Activated naive CD4-positive, alpha-beta T cell treated with anti-CD3 and anti-CD28 coated beads, Interleukin-2, amount 50 U/mL, for 24 hours (primary cell): ENCODE measurements around the gene PAN3.
"Not testable (repeated sequence)": the region's sequence is repeated elsewhere in the genome, so short reads cannot be mapped to it uniquely, and the experiment has no call there.

Experiments
- H3K27ac Mint-ChIP-seq: one replicate; pipeline ENCODE4 v1.8.0; 2021; ENCODE audit warnings: mild to moderate bottlenecking, mixed read lengths
- H3K27me3 Mint-ChIP-seq: one replicate; pipeline ENCODE4 v1.8.0; 2021; ENCODE audit warnings: mixed read lengths
- H3K36me3 Mint-ChIP-seq: one replicate; pipeline ENCODE4 v1.8.0; 2021; ENCODE audit warnings: mixed read lengths
- H3K4me1 Mint-ChIP-seq: one replicate; pipeline ENCODE4 v1.8.0; 2021; ENCODE audit warnings: mixed read lengths
- H3K4me3 Mint-ChIP-seq: one replicate; pipeline ENCODE4 v1.8.0; 2021; ENCODE audit warnings: mild to moderate bottlenecking, mixed read lengths
- H3K9me3 Mint-ChIP-seq: one replicate; pipeline ENCODE4 v1.8.0; 2021; ENCODE audit warnings: mixed read lengths

The PAN3 gene, protein sequence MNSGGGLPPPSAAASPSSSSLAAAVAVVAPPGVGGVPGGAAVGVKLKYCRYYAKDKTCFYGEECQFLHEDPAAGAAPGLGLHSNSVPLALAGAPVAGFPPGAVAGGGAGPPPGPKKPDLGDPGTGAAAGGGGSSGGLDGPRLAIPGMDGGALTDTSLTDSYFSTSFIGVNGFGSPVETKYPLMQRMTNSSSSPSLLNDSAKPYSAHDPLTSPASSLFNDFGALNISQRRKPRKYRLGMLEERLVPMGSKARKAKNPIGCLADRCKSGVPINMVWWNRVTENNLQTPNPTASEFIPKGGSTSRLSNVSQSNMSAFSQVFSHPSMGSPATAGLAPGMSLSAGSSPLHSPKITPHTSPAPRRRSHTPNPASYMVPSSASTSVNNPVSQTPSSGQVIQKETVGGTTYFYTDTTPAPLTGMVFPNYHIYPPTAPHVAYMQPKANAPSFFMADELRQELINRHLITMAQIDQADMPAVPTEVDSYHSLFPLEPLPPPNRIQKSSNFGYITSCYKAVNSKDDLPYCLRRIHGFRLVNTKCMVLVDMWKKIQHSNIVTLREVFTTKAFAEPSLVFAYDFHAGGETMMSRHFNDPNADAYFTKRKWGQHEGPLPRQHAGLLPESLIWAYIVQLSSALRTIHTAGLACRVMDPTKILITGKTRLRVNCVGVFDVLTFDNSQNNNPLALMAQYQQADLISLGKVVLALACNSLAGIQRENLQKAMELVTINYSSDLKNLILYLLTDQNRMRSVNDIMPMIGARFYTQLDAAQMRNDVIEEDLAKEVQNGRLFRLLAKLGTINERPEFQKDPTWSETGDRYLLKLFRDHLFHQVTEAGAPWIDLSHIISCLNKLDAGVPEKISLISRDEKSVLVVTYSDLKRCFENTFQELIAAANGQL

DNA sequence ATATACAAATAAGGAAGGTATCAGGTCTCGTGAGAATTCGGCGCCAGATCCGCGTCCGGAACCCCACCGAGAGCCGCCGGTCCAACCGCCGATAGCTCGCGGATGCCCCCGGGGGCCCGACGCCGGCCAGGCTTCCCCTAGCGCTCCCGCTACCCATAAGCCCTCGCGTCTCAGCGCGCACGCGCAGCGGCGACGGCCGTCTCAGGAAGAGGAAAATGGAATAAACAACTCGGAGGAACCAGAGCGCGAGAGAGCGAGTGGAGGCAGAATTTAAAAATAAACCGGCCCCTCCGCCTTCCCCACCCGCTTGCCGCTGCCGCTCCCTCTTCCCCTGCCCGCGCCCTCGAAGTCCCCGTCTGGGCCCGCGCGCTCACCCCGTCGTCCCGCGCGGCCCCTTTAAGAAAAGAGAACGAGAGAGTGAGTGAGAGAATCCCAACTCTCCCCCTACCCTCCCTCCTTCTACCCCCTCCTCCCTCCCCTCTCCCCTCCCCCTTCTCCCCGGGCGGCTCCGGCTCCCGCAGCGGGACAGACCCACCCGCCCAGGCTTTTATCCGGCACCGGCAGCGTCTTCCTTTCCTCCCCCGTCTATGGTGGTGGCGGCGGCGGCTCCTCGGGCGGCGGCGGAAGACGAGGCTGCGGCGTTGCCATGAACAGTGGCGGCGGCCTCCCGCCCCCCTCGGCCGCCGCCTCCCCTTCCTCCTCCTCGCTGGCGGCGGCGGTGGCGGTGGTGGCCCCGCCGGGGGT lies at the start of gene PAN3:
Gene PAN3, plus strand, starts transcription at position 534 of the 744 bp plus-strand sequence. Its CDS starts 113 bp downstream, at position 647.
- no peaks in the 10 kb centered on the region for H3K9me3 Mint-ChIP-seq
- H3K4me3 Mint-ChIP-seq, result peak within 1 kb of the TSS; percentile 99
- H3K27ac Mint-ChIP-seq, result peak within 1 kb of the TSS; percentile 98
- no peaks in the 10 kb centered on the region for H3K27me3 Mint-ChIP-seq
- H3K4me1 Mint-ChIP-seq, result peaks cover 50% of the 10 kb centered on the region
- H3K36me3 Mint-ChIP-seq, result no peaks in the 10 kb centered on the region

DNA sequence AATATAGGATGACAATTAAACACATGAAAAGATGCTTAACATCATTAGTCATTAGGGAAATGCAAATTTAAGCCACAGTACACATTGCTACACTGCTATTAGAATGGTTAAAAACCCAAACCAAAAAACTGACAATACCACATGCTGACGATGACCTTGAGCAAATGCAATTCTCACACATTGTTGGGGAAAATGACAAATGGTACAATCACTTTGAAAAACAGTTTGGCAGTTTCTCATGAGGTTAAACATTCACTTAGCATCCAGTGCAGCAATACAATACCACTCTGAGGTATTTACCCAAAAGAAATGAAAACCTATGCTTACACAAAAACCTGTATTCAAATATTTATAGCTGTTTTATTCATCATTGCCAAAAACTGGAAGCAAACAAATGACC lies 49.3 kb upstream of the PAN3 start:
- H3K4me3 Mint-ChIP-seq, result no peak overlapping the region

DNA sequence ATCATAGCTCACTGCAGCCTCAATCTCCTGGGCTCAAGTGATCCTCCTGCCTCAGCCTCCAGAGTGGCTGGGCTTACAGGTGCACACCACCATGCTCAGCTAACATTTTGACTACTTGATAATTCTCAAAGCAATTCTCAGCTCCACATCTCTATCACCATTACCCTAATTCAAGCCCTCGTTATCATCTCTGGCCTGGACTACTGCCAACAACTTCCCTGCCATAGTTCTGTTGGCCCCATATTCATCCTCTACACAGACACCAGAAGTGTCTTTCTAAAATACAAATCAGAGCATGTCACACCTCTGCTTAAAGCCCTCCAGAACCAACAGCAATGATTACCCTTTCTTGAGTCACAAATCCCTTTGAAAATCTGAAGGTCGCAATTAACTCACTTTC lies 45.9 kb upstream of the PAN3 start:
- no peaks in the 10 kb centered on the region for H3K36me3 Mint-ChIP-seq
- no peaks in the 10 kb centered on the region for H3K4me1 Mint-ChIP-seq
- H3K4me3 Mint-ChIP-seq, result no peak overlapping the region
- peaks cover 16% of the 10 kb centered on the region for H3K27me3 Mint-ChIP-seq
- H3K9me3 Mint-ChIP-seq, result no peaks in the 10 kb centered on the region
- no peak overlapping the region for H3K27ac Mint-ChIP-seq

More for the DNA sequence above, 49.3 kb upstream of the PAN3 start:
- no peaks in the 10 kb centered on the region for H3K36me3 Mint-ChIP-seq
- no peaks in the 10 kb centered on the region for H3K9me3 Mint-ChIP-seq
- no peaks in the 10 kb centered on the region for H3K4me1 Mint-ChIP-seq
- no peak overlapping the region for H3K27ac Mint-ChIP-seq
- H3K27me3 Mint-ChIP-seq, result peaks cover 9% of the 10 kb centered on the region

DNA sequence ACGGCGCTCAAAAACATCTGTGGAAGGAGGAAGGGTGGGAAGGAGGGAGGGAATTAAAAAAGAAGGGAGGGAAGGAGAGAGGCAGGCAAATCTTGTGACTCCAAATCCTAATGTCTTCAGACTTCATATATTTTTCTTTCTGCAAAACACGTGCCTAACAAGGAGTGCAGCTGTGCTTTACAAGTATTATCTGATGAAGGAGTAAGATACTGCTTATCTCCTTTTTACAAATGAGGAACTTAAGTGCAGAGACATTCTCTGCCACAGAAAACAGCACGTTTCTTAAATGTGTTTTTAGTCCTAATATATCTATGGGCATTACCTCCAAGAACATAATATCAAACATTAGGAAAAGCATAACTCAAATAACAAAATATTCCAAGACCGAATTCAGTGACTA lies 44.5 kb upstream of the PAN3 start:
- H3K9me3 Mint-ChIP-seq, result no peaks in the 10 kb centered on the region
- no peak overlapping the region for H3K4me3 Mint-ChIP-seq
- peaks cover 20% of the 10 kb centered on the region for H3K27me3 Mint-ChIP-seq
- H3K36me3 Mint-ChIP-seq, result no peaks in the 10 kb centered on the region
- H3K27ac Mint-ChIP-seq, result no peak overlapping the region
- H3K4me1 Mint-ChIP-seq, result peaks cover 3% of the 10 kb centered on the region

DNA sequence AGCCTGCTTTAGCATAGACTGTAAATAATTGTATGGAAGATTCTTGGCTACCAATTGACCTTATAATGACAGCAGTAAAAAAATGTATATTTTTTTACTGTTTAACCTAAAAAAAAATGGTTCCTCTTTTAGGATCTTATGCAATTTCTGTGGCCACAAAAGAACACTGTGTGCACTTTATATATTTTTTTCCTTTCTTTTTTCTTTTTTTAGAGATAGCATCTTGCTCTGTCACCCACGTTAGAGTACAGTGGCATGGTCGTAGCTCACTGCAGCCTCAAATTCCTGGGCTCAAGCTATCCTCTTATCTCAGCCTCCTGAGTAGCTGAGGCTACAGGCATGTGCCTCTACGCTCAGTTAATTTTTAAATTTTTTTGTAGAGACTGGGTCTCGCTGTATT lies 44.0 kb upstream of the PAN3 start:
- Mint-ChIP-seq H3K27me3 (peaks cover 21% of the 10 kb centered on the region), H3K9me3 (no peaks in the 10 kb centered on the region)

DNA sequence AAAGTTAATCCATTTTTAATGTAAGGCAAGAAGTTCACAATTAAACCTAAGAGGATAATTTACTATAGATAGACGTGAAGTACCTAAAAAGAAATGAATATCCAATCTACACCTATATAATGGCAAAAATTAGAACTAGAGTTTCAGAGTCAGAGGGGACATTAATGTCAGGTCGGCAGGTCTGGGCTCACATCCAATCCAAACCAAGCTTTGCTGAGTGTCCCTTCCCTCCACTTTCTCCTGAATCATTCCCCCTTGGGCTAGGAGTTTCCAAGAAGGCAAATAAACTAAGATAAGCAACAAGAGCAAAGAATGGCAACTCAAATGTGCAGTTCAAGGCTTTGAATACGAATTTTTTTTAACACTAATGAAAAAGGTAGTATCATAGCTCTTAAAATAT lies 40.8 kb upstream of the PAN3 start:
- Mint-ChIP-seq H3K4me1 (peaks cover 14% of the 10 kb centered on the region), H3K27me3 (peaks cover 35% of the 10 kb centered on the region), H3K36me3 (no peaks in the 10 kb centered on the region), H3K4me3 (no peak overlapping the region), H3K27ac (no peak overlapping the region), H3K9me3 (no peaks in the 10 kb centered on the region)

More for the DNA sequence above, 44.0 kb upstream of the PAN3 start:
- H3K4me3 Mint-ChIP-seq, result no peak overlapping the region
- peaks cover 4% of the 10 kb centered on the region for H3K4me1 Mint-ChIP-seq
- H3K27ac Mint-ChIP-seq, result no peak overlapping the region
- H3K36me3 Mint-ChIP-seq, result no peaks in the 10 kb centered on the region

DNA sequence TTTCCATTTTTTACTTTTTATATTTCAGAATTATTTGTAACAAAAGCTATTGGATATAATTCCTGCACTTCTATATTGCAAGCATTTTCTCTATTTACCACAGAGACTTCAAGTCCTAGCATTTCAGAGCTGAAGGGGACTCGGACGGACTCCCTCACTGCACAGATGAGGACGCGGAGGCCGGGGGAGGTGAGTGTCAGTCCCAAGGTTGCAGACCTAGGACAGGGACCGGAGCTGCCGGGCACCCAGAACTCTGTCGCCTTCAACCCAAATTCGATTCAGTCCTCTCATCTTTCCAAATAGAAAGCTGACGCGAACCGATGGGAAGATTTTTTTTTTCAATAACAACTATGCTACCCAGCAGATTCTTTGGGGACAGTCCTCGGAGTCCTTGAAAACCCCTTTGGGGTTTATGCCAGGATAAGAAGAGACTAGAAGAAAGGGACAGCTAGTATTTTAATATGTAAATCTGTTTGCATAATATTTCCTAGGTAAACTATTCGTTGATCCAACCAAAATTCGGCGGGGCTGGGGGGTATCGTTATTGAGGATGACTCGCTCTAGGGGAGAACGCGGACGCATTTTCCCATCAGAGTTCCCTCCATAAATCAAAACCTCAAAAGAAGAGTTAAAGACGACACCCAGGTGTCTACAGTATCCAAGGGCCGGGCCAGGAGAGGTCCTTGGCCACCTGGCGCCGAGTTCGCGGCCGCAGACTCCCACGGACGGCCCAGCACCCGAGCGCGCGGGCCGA lies 38.8 kb upstream of the PAN3 start:
- Mint-ChIP-seq H3K4me1 (peaks cover 14% of the 10 kb centered on the region), H3K36me3 (no peaks in the 10 kb centered on the region), H3K9me3 (no peaks in the 10 kb centered on the region), H3K27me3 (peaks cover 42% of the 10 kb centered on the region), H3K27ac (no peak overlapping the region), H3K4me3 (peak overlapping the region; percentile 83)

DNA sequence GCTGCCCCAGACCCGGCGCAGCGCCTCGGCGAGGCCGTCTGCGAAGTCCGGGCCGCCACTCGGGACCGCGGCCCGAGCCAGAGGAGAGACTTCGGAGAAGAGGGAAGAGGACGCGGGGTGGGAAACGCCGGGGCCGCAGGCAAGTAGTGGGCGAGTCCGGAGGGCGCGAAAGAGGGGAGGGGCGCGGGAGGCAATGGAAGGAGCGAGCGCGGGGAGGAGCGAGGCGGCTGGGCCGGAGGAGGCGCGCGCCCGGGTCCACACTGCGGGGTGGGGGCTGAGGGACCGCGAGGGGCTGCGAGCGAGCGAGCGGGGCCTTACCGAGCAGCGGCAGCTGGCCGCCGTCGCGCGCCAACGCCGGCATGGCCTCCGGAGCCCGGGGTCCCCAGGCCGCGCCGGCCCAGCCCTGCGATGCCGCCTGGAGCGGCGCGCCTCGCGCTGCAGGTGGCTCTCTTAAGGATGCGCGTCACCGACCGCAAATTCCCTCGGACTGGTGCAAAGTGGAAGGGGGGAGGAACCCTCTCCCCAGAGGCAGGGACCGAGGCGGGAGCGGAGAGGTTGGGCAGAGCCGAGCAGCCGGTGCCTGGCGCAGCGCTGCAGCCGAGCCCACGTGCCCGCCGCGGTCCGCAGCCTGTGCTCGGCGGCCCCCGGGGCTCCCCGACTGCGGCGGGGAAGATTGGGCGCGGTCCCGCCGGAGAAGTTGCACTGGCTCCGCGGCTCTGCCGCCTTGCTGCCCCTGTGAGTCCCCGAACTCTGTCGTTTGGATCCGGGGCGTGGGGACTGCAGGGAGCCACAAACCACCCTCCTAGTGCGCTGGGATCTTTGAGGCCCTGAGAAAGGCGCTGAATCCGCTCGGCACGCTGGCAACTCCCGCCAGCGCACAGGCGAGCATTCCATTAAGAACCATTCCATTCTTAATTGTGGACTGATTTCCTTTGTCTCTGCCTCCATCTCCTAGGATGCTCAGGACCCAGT lies 37.9 kb upstream of the PAN3 start, which contains the start of gene FLT3:
Gene FLT3, minus strand, starts transcription at position 427 of the 972 bp plus-strand sequence. Its CDS starts 66 bp downstream, at position 361.
- Mint-ChIP-seq H3K4me3 (peak within 1 kb of the TSS; percentile 83), H3K36me3 (no peaks in the 10 kb centered on the region), H3K9me3 (no peaks in the 10 kb centered on the region), H3K4me1 (peaks cover 14% of the 10 kb centered on the region), H3K27me3 (peaks cover 41% of the 10 kb centered on the region), H3K27ac (no peak within 1 kb of the TSS)

DNA sequence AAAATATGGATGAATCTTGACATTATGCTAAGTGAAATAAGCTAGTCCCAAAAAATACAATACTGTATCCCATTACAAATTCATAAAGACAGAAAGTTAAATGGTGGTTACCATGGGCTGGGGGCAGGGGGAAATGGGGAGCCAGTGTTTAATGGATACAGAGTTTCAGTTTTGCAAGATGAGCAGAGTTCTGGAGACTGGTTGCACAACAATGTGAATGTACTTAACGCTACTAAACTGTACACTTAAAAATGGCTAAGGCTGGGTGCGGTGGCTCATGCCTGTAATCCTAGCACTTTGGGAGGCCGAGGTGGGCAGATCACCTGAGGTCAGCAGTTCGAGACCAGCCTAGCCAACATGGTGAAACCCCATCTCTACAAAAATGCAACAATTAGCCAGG lies 36.5 kb upstream of the PAN3 start:
- not testable (repeated sequence) for H3K4me3 Mint-ChIP-seq, H3K9me3 Mint-ChIP-seq, H3K27ac Mint-ChIP-seq, H3K36me3 Mint-ChIP-seq
- Mint-ChIP-seq H3K27me3 (peaks cover 38% of the 10 kb centered on the region), H3K4me1 (peaks cover 14% of the 10 kb centered on the region)

DNA sequence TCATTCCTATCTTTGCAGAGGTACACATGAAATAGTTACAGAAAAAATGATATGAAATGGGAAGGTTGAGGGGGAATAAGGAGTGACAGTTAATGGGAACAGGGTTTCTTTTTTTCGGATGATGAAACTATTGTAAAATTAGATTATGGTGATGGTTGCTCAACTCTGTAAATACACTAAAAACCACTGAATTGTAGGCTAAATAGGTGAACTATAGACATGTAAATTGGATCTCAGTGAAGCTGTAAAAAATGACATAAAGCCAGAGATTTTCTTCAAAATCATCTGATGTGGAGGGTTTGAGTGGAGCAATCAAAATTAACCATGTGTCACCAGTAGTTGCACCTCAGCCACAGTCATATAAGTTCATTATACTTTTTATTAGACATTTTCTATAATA lies 31.4 kb upstream of the PAN3 start:
- Mint-ChIP-seq H3K4me3 (no peak overlapping the region), H3K27ac (no peak overlapping the region), H3K9me3 (no peaks in the 10 kb centered on the region), H3K27me3 (peaks cover 10% of the 10 kb centered on the region), H3K36me3 (no peaks in the 10 kb centered on the region), H3K4me1 (no peaks in the 10 kb centered on the region)

DNA sequence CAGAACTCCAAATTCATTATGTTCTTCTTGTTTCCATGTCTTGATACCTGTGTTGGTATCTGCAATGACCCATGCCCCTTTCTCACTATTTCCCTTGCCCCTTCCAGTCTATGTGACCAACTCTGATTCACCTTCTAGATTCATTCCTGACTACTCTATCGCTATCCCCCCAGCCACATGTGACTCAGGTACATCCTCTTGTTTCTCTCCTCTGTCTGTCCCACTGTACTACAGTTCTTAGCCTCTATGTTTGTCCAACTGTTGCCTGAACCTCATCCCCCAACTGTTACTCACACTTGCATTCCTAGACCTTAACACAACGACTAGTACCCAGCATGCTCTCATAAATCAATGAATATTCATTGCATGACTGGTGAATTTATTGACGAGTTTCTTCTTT lies 27.9 kb upstream of the PAN3 start:
- no peaks in the 10 kb centered on the region for H3K9me3 Mint-ChIP-seq
- H3K4me1 Mint-ChIP-seq, result no peaks in the 10 kb centered on the region
- no peak overlapping the region for H3K4me3 Mint-ChIP-seq
- no peaks in the 10 kb centered on the region for H3K27me3 Mint-ChIP-seq
- H3K36me3 Mint-ChIP-seq, result no peaks in the 10 kb centered on the region
- H3K27ac Mint-ChIP-seq, result no peak overlapping the region

DNA sequence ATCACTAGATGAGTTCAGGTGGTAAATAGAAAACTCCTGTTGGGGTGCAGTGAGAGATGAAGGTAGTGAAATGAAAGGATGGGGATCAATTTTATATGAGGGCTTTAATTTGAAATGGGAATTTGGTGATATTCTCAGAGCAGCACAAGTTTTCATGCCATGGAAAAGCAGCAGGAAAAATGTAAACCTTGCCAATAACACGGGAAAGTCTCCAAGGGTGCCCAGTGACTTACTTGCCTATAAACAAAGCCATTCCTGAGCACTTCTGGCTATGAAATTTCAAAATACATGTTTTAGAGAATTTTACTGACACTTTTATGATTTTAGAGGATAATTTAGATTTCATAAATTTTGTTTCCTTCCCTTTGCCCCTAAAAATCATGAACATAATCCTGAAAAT lies 21.6 kb upstream of the PAN3 start:
- no peak overlapping the region for H3K4me3 Mint-ChIP-seq
- no peaks in the 10 kb centered on the region for H3K4me1 Mint-ChIP-seq
- H3K9me3 Mint-ChIP-seq, result no peaks in the 10 kb centered on the region
- no peaks in the 10 kb centered on the region for H3K36me3 Mint-ChIP-seq
- H3K27ac Mint-ChIP-seq, result no peak overlapping the region
- H3K27me3 Mint-ChIP-seq, result peaks cover 4% of the 10 kb centered on the region

DNA sequence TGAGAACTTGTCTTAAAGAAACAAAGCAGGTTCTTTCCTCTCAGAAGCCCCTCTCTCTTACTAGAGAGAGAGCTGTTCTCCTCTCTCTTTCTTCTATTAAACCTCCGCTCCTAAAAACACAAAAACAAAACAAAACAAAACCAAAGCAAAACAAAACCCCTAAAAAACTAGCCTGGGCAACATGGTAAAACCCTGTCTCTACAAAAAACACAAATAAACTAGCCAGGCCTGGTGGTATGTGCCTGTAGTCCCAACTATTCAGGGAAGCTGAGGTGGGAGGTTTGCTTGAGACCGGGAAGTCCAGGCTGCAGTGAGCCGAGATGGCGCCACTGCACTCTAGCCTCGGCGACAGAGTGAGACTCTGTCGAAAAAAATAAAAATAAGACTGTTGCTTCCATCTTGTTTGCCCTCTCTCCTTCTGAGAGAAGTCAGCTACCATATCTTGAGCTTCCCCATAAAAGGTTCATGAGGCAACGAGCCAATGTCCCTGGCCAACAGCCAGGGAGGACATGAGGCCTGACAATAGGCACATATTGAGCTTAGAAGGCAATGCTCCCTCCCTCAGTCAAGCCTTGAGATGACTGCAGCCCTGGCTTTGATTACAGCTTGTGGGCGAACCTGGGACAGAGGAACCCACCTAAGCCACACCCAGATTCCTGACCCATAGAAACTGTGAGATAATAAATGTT lies 20.5 kb upstream of the PAN3 start:
- Mint-ChIP-seq H3K4me3 (no peak overlapping the region), H3K27me3 (peaks cover 4% of the 10 kb centered on the region), H3K27ac (no peak overlapping the region), H3K9me3 (no peaks in the 10 kb centered on the region), H3K4me1 (peaks cover 4% of the 10 kb centered on the region), H3K36me3 (no peaks in the 10 kb centered on the region)
